A549 treated with AZD9567 at 1 μM for 4 hours (cell line): ENCODE measurements around the gene PEAK3. TPM values are rescaled to one million over a fixed set of nuclear protein-coding genes. Genes with fewer than 3 reads are reported as not detected.

ENCODE experiments used
- total RNA-seq: library from RNA; stranded (reverse); fragments of 200-300 nt; extraction: Qiagen RNA extraction; gene quantifications from 5 replicates; pipeline ENCODE4 v1.2.3, GENCODE V29; 2022; ENCODE audit not compliant: insufficient read depth

The PEAK3 gene
- total RNA-seq, result 0.07 TPM in 1 of 5 replicates, not detected in the others

GRCh38 chr19:2282062-2282861 is at the start of gene PEAK3:
PEAK3 (minus strand) TSS chr19:2282175; CDS start chr19:2280931, 1,244 bp downstream.

GRCh38 chr19:2328401-2329148 is 46.6 kb upstream of the PEAK3 start, which contains the start of the genes LSM7 and SPPL2B:
LSM7 (minus strand) TSS chr19:2328586; CDS start chr19:2328566, 20 bp downstream.
SPPL2B (plus strand) TSS chr19:2328684; CDS start chr19:2328710, 26 bp downstream.

GRCh38 chr19:2308114-2308556 is 26.2 kb upstream of the PEAK3 start, which contains the start of gene LINGO3:
LINGO3 (minus strand) TSS chr19:2308154; CDS start chr19:2291776, 16,378 bp downstream.

GRCh38 chr19:2255982-2256685 is 25.8 kb downstream of the PEAK3 start, which contains the start of gene JSRP1:
JSRP1 (minus strand) TSS chr19:2256417; CDS start chr19:2255314, 1,103 bp downstream.

GRCh38 chr19:2249010-2249866 is 32.7 kb downstream of the PEAK3 start, which contains the start of gene AMH:
AMH (plus strand) TSS chr19:2249323; CDS start chr19:2249333, 10 bp downstream.

GRCh38 chr19:2236314-2237050 is 45.5 kb downstream of the PEAK3 start, which contains the start of the genes PLEKHJ1 and SF3A2:
PLEKHJ1 (minus strand) TSS chr19:2236329; CDS start chr19:2236248, 81 bp downstream.
SF3A2 (plus strand) TSS chr19:2236824; CDS start chr19:2243419, 6,595 bp downstream.

Other genes with a start within 250 kb of the PEAK3 start
- 50.1 to 74.3 TPM (median 67.8 TPM) in 5 replicates for gene MKNK2, start 230.9 kb downstream of the PEAK3 start, total RNA-seq
- 10.6 to 13.3 TPM (median 12.4 TPM) in 5 replicates for gene MOB3A, start 185.8 kb downstream of the PEAK3 start, total RNA-seq
- 0.77 to 1.0 TPM (median 0.88 TPM) in 4 of 5 replicates, not detected in the other for gene IZUMO4, start 185.3 kb downstream of the PEAK3 start, total RNA-seq
- gene AP3D1, start 130.6 kb downstream of the PEAK3 start, total RNA-seq, result 68.1 to 84.4 TPM (median 79.2 TPM) in 5 replicates
- 8.0 to 17.3 TPM (median 16.2 TPM) in 5 replicates for gene DOT1L, start 118.2 kb downstream of the PEAK3 start, total RNA-seq
- gene PLEKHJ1, start 45.8 kb downstream of the PEAK3 start, total RNA-seq, result 35.5 to 62.3 TPM (median 61.5 TPM) in 5 replicates
- gene SF3A2, start 45.4 kb downstream of the PEAK3 start, total RNA-seq, result 41.6 to 72.1 TPM (median 68.5 TPM) in 5 replicates
- gene AMH, start 32.9 kb downstream of the PEAK3 start, total RNA-seq, result 8.9 to 21.9 TPM (median 19.7 TPM) in 5 replicates
- 0.54 to 0.89 TPM (median 0.88 TPM) in 4 of 5 replicates, not detected in the other for gene JSRP1, start 25.8 kb downstream of the PEAK3 start, total RNA-seq
- 0.03 to 0.07 TPM in 2 of 5 replicates, not detected in the others for gene LINGO3, start 26.0 kb upstream of the PEAK3 start, total RNA-seq
- gene LSM7, start 46.4 kb upstream of the PEAK3 start, total RNA-seq, result 114 to 155 TPM (median 147 TPM) in 5 replicates
- 23.0 to 28.8 TPM (median 26.2 TPM) in 5 replicates for gene SPPL2B, start 46.5 kb upstream of the PEAK3 start, total RNA-seq
- 0.05 to 0.06 TPM in 2 of 5 replicates, not detected in the others for gene TMPRSS9, start 78.1 kb upstream of the PEAK3 start, total RNA-seq
- gene TIMM13, start 145.4 kb upstream of the PEAK3 start, total RNA-seq, result 84.2 to 132 TPM (median 116 TPM) in 5 replicates
- gene LMNB2, start 174.8 kb upstream of the PEAK3 start, total RNA-seq, result 72.4 to 83.0 TPM (median 75.8 TPM) in 5 replicates
- 75.4 to 120 TPM (median 110 TPM) in 5 replicates for gene GADD45B, start 194.0 kb upstream of the PEAK3 start, total RNA-seq